Activated CD8-positive, alpha-beta memory T cell treated with anti-CD3 and anti-CD28 coated beads, Interleukin-2, amount 50 U/mL, for 24 hours (primary cell): ENCODE results near the gene PLEKHM2.
A peak's percentile ranks its signal among the peaks of the same experiment; 100 is the strongest.

Experiments
- DNase-seq: peaks from one replicate; pipeline ENCODE4 v3.0.0-alpha.2; 2020; ENCODE audit errors: extremely low read depth

PLEKHM2 gene

DNA sequence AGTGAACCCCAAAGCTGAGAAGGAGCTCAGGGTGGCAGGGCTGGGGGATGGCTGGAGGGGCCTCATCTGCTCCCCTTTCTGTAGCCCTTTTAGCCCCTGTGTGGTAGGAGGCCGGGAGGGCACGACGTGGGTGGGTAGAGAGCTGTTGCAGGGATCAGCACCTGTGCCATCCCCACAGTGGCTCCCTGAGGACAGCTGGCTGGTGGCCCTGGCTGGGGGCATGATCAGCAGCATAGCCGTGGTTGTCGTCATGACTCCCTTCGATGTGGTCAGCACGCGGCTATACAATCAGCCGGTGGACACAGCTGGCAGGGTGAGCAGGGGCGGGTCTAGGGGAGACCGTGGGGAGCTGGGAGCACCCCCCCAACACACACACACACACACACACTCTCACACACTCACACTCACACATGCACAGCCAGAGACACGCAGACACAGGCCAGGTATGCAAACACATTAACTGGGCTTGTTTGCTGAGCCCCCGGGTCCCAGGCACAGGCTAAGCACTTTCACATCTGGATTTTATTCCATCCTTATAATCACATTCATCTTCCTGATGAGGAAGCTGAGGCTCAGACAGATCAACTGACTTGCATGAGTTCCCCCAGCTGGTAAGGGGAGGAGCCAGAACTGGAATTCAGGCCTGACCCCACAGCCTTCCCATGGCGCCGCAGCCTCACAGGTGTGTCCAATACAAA, 54.4 kb downstream of the PLEKHM2 start:
- no peak for DNase-seq

- no peak for DNase-seq
Measured at GRCh38 chr1:15739259-15739658, 55.1 kb downstream of the PLEKHM2 start.

DNA sequence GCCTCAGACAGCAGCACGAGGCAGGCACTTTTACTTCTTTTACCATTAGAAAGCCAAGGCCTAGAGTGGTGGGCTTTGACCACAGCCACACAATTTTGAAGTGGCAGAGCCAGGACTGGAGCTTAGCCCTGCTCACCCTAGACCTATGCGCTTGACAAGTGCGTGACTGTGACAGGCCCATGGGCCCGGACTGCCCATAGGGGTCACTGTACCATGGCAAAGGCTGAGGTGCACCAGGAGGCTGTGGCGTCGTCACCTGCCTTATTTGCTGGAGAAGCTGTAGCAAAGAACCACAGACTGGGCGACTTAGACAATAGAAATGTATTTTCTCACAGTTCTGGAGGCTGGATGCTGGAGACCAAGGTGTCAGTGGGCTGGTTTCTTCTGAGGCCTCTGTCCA, 55.6 kb downstream of the PLEKHM2 start:
- DNase-seq, result no peak

- DNase-seq, result peak; percentile 7
Measured at GRCh38 chr1:15740924-15741850, 57.1 kb downstream of the PLEKHM2 start.

DNA sequence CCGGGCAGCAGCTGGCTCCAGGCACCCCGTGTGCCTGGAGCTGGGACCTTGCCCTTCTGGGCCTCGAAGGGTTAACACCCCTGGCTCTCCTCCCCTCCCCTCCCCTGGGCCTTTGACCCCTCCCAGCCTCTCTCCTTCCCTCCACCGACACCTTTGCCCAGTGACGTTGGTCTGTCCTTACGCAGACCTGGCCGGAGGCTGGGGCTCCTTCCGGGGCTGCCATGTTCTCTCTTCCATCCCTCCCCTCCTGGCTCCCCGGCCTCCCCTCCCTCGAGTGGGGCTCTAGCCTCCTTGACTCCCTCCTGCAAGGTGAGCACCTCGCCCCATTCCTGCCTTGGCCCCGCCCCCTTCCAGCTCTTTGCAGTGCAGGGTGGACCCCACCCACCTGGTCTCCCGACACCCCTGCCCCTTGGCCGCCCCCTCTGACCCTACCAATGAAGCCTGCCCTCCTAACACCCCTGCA, 58.2 kb downstream of the PLEKHM2 start, which contains the start of gene TMEM82:
Gene TMEM82, plus strand, starts transcription at position 161 of the 463 bp plus-strand sequence. Its CDS starts 61 bp downstream, at position 222.
- no peak for DNase-seq

- no peak for DNase-seq
Measured at GRCh38 chr1:15744122-15744679, 60.1 kb downstream of the PLEKHM2 start.

GRCh38 chr1:15747378-15747777, 63.3 kb downstream of the PLEKHM2 start:
- no peak for DNase-seq

- no peak for DNase-seq
Measured at GRCh38 chr1:15748264-15748663, 64.1 kb downstream of the PLEKHM2 start.

DNA sequence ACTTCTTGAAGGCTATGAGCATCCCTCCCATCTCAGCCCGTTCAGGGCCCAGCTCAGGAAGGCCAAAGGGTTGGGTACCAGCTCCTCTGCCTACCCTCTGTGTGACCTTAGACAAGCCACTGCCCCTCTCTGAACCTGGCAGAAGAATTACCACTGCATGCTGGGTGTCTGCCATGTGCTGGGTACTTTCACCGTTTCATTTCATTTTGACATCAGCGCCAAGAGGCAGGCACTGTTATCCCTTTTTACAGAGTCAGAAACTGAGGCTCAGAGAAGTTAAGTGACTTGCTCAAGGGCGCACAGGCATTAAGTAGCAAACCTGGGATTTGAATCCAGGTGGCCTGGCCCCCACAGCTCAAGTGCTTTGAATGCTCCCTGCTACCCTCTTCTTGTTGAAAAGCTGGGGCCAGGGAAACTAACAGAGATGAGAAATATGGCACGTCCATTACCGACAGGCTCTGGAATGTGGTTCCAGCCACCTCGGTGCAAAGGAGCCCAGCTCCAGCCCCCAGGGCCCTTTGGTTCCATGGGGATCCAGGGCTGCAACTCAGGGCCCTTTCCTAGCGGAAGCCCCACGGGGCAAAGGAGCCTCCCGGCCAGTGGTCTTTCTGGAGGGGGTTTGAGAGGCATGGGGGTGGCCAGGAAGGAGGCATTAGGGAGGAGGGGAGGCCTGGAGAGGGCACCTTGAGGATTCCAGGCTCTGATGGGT, 64.7 kb downstream of the PLEKHM2 start:
- DNase-seq, result no peak

DNA sequence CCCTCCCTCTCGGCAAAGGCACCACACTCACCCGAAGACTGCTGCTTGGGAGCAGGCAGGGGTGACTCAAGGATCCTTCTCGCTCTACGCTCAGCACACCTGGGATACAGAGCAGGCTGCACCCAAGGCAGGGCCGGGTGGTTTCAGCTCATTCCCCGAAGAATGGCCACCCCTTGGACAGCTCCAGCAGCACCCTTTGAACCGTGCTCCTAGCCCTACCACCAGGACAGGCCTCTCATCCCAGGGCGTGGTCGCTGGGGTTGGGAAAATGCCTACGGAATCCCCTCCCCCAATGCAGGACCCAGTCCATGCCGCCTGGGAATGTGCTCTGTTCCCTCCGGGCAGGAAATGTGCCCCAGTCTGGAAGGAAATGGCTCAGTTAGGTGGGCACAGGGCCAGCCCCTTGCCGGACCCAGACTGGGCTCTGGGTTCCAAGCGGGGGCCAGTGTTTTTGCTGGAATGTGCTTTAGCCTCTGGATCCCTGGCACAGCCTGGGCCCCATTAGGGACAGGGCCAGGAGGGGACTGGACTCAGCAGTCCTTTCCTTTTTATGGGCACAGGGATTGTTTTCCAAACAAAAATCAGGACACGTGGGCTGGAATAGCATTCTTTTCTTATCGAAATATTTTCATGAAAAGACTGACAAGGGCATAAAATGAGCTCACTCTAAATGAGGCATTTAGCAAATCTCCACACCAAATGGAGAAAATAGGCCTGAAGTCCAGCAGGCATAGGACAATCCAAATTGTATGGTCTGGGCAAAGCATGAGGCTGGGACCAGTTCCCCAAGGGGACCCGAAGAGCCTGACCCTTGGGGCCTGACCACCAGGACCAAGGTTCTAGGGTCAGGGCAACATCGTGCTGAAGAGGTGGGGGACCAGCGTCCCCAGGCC, 65.5 kb downstream of the PLEKHM2 start:
- no peak for DNase-seq

DNA sequence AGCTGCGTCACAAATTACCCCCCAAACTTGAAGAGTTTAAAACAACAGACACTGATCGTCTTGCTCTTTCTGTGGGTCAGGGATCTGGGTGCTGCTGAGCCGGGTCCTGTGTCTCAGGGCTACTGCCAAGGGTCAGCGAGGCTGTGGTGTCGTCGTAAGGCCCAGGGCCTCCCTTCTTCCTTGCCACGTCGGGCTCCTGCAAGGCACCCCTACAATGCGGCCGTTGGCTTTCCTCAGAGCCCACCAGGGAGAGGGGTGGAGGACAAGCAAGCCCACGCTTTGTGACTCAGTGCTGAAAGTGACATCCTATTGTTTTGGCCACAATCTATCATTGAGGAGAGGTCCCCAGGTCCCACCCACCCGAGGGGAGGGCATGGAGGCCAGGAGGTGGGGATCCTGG, 66.8 kb downstream of the PLEKHM2 start:
- no peak for DNase-seq

GRCh38 chr1:15751717-15752116, 67.6 kb downstream of the PLEKHM2 start:
- DNase-seq, result no peak

GRCh38 chr1:15753776-15754175, 69.7 kb downstream of the PLEKHM2 start:
- no peak for DNase-seq

DNA sequence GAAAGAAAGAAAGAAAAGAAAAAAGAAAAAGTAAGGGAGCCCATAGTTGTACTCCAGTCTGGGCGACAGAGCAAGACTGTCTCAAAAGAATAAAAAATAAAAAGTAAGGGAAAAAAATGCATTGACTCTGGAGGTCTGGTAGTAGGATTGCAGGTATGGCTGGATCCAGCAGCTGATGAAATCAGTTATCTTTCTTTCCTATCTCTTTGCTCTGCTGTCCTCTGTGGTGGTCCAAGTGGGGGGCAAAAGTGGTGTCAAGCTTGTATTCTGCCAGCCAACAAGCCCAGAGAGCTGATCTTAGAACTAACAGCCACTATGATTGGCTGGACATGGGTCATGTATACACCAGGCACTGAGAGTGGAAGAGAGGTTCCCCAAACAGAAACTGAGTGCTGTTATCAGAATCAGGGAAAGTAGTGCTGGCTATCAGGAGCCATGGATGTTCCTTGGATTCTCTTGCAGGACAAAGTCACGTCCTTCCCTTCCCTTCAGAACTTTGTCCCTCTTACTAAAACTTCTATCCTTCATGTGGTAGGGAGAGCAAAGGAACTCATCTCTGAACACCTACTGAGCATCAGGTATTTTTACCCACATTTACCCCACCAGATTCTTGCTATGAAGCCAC, 71.0 kb downstream of the PLEKHM2 start:
- no peak for DNase-seq

GRCh38 chr1:15755646-15756040, 71.5 kb downstream of the PLEKHM2 start:
- no peak for DNase-seq

DNA sequence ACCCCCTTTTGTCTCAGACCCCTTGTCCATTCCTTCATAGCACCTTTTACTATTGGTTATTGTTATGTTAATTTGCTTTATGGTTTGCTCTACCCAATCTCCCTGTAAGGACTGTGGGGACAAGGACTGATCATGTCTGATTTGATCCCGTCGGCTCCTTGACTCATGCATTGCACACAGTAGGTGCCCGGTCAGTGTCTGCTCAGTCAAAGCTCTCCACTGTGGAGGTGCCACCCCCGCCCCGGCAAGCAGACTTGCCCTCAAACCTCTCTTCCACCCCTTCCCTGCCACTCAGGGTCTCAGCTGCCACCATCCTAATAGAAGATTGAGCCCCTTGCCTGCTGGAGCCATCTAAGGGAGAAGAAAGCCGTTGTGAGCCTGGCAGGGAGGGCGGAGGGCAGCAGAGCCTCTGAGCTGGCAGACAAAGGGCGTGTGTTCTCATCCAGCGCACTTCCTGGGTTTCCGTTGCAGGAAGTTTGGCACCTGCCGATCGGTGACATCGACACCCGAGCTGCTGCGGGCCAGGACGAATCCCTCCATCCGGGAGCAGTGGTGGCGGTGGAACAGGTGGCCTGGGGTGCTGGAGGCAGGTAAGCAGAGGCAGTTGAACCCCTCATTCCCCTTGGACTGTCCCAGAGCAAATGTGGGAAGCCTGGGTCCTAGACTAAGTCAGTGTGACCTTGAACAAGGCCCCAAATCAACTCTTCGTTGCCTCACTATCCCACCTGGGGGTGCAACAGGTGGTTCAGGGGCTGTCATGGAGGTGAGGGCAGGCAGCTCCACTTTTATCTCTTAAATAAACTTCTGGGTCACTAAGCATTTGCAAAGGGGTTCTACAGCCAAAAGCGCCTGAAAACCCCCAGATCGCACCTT, 72.3 kb downstream of the PLEKHM2 start:
- DNase-seq, result no peak

GRCh38 chr1:15757016-15757543, 73.0 kb downstream of the PLEKHM2 start:
- no peak for DNase-seq

DNA sequence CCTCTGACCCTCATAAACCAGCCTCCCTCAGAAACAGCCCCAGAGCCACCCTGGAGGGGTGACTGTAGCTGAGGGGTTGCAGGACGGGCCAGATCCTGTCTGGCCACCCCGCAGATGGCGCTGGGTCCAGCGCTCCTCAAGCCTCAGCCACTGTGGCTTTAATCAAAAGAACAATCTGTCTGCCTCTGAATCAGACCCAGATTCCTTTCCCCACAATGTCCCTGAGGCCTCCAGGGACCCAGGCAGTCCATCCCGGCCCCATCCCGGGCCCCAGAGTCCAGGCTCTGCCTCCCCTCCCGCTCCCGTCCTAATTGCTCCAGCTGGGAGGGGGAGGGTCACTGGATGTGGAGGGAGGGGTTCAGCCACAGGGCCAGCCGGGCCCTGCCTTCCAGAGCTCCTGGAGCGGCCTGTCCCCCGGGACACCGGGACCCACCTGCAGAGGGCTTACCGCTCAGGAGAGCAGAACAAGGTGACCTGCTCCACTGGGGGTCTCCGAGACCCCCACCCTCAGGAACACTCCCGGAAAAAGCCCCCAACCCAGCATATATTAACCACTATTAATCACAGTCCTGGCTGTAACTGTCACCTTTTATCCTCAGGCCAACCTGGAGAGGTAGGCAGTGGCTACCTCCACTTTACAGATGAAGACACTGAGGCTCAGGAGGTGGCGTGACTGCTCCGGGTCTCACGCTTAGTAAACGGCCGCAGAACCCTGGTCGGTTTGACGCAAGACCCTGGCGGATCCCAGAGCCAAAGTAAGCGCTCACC, 73.6 kb downstream of the PLEKHM2 start:
- DNase-seq, result no peak
